Mammary epithelial cell (primary cell): ENCODE measurements around the gene MTCL1.

ENCODE experiments used
- EZH2 ChIP-seq: IDR thresholded peaks from 2 replicates; pipeline ENCODE4 v1.6.1; 2012; ENCODE audit warnings: low read length, inconsistent platforms, borderline replicate concordance
- TF ChIP-seq, protein P1 (sequence below), 2 donors: IDR thresholded peaks in 1 of 2; conservative IDR thresholded peaks in 1 of 2; 2 replicates each; pipeline ENCODE4 v1.5.1; 2011 to 2012; ENCODE audit warnings: inconsistent platforms in 2 of 2, low read length in 2 of 2, mild to moderate bottlenecking in 2 of 2, control low read depth in 1 of 2, low read depth in 1 of 2; ENCODE audit not compliant: insufficient read depth in 1 of 2; ENCODE audit errors: extremely low read depth in 1 of 2

DNA sequence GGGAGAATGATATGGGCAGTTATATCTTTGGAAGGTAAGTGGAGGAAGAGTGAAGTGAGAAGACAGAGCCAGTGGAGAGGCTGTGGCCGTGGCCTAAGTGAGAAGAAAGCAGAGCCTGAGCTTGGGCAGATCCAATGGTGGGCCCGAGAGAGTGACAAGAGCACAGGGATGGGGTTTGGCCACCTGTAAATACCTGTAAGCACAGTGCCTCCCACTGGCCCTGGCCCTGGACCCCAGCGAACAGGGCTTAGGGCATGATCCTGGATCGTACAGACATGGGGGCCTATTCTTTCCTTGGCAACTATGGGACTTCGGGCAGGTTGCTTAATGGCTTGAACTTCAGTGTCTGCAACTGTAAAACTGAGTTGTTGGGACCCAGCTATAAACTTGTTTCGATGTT is 44.1 kb downstream of the MTCL1 start:
- TF ChIP-seq, protein P1, sequence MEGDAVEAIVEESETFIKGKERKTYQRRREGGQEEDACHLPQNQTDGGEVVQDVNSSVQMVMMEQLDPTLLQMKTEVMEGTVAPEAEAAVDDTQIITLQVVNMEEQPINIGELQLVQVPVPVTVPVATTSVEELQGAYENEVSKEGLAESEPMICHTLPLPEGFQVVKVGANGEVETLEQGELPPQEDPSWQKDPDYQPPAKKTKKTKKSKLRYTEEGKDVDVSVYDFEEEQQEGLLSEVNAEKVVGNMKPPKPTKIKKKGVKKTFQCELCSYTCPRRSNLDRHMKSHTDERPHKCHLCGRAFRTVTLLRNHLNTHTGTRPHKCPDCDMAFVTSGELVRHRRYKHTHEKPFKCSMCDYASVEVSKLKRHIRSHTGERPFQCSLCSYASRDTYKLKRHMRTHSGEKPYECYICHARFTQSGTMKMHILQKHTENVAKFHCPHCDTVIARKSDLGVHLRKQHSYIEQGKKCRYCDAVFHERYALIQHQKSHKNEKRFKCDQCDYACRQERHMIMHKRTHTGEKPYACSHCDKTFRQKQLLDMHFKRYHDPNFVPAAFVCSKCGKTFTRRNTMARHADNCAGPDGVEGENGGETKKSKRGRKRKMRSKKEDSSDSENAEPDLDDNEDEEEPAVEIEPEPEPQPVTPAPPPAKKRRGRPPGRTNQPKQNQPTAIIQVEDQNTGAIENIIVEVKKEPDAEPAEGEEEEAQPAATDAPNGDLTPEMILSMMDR (conservative IDR thresholded peaks at IDR 0.05 in 1 of 2, IDR thresholded peaks at IDR 0.05 in 1 of 2; ENCODE audit: extremely low read depth in 1 of 2, insufficient read depth in 1 of 2, low read depth in 1 of 2, low read length in 2 of 2): no peak
- TF ChIP-seq EZH2: no peak
